SK-N-MC (cell line): ENCODE data around the gene ARL4D.

Experiments used
- EZH2 ChIP-seq: fragments of 200-600 bp; sonication (generic); IDR thresholded peaks from one replicate; pipeline ENCODE4 v1.6.1; 2017; ENCODE audit warnings: antibody characterized with exemption
- POLR2AphosphoS5 ChIP-seq: IDR thresholded peaks from 2 replicates; pipeline ENCODE4 v1.6.1; 2012; ENCODE audit warnings: mild to moderate bottlenecking, low read depth, low read length, borderline replicate concordance

GRCh38 chr17:43395165-43395564 is 3.6 kb upstream of the ARL4D start:
- TF ChIP-seq POLR2AphosphoS5 (no peak), EZH2 (no peak)
